ENCODE measurements around the gene CDK2. TPM values are rescaled to one million over a fixed set of nuclear protein-coding genes. Genes with fewer than 3 reads are reported as not detected.
"Not testable (repeated sequence)": the region's sequence is repeated elsewhere in the genome, so short reads cannot be mapped to it uniquely, and the experiment has no call there.

The CDK2 gene
- total RNA-seq, 1 donor from 2014 or later: 43.0 TPM

- Mint-ChIP-seq H3K9me3 (ENCODE audit: unreplicated experiment) (no peaks in the 10 kb centered on the region), H3K27ac (ENCODE audit: unreplicated experiment) (peak overlapping the region; percentile 91), H3K27me3 (ENCODE audit: unreplicated experiment) (peaks cover 8% of the 10 kb centered on the region), H3K36me3 (ENCODE audit: low read depth, unreplicated experiment) (peaks cover 39% of the 10 kb centered on the region), H3K4me1 (ENCODE audit: unreplicated experiment) (peaks cover 45% of the 10 kb centered on the region), H3K4me3 (ENCODE audit: unreplicated experiment) (peak overlapping the region; percentile 70)
- no peak for DNase-seq (ENCODE audit: low spot score)
- TF ChIP-seq, protein P1, sequence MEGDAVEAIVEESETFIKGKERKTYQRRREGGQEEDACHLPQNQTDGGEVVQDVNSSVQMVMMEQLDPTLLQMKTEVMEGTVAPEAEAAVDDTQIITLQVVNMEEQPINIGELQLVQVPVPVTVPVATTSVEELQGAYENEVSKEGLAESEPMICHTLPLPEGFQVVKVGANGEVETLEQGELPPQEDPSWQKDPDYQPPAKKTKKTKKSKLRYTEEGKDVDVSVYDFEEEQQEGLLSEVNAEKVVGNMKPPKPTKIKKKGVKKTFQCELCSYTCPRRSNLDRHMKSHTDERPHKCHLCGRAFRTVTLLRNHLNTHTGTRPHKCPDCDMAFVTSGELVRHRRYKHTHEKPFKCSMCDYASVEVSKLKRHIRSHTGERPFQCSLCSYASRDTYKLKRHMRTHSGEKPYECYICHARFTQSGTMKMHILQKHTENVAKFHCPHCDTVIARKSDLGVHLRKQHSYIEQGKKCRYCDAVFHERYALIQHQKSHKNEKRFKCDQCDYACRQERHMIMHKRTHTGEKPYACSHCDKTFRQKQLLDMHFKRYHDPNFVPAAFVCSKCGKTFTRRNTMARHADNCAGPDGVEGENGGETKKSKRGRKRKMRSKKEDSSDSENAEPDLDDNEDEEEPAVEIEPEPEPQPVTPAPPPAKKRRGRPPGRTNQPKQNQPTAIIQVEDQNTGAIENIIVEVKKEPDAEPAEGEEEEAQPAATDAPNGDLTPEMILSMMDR (IDR thresholded peaks at IDR 0.05; ENCODE audit: unreplicated experiment): no peak
These were observed 35.0 kb downstream of the CDK2 start for GRCh38 chr12:56001487-56002100.

DNA sequence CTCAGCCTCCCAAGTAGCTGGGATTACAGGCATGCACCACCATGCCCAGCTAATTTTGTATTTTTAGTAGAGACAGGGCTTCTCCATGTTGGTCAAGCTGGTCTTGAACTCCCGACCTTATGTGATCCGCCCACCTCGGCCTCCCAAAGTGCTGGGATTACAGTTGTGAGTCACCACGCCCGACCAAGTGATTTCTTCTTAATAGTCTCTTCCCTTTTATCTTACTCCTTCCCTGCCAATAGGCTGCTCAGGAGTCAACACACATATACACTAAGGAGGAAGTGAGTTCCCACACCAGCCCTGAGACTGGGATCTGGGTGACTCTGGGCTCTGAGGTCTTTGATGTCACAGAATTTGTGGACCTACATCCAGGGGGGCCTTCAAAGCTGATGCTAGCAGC, 36.7 kb downstream of the CDK2 start:
- Mint-ChIP-seq H3K4me1 (ENCODE audit: unreplicated experiment) (peaks cover 43% of the 10 kb centered on the region), H3K4me3 (ENCODE audit: unreplicated experiment) (peak overlapping the region; percentile 74), H3K36me3 (ENCODE audit: low read depth, unreplicated experiment) (peaks cover 39% of the 10 kb centered on the region), H3K27me3 (ENCODE audit: unreplicated experiment) (peaks cover 10% of the 10 kb centered on the region)
- DNase-seq (ENCODE audit: low spot score); H3K27ac Mint-ChIP-seq (ENCODE audit: unreplicated experiment); H3K9me3 Mint-ChIP-seq (ENCODE audit: unreplicated experiment): not testable (repeated sequence)

GRCh38 chr12:56004211-56004610, 37.6 kb downstream of the CDK2 start:
- no peak overlapping the region for H3K27ac Mint-ChIP-seq (ENCODE audit: unreplicated experiment)
- H3K9me3 Mint-ChIP-seq (ENCODE audit: unreplicated experiment): no peaks in the 10 kb centered on the region
- H3K4me3 Mint-ChIP-seq (ENCODE audit: unreplicated experiment): peak overlapping the region; percentile 48
- no peak for DNase-seq (ENCODE audit: low spot score)
- TF ChIP-seq, protein P1 (IDR thresholded peaks at IDR 0.05; ENCODE audit: unreplicated experiment): no peak
- H3K4me1 Mint-ChIP-seq (ENCODE audit: unreplicated experiment): peaks cover 39% of the 10 kb centered on the region
- peaks cover 7% of the 10 kb centered on the region for H3K27me3 Mint-ChIP-seq (ENCODE audit: unreplicated experiment)
- peaks cover 39% of the 10 kb centered on the region for H3K36me3 Mint-ChIP-seq (ENCODE audit: low read depth, unreplicated experiment)

DNA sequence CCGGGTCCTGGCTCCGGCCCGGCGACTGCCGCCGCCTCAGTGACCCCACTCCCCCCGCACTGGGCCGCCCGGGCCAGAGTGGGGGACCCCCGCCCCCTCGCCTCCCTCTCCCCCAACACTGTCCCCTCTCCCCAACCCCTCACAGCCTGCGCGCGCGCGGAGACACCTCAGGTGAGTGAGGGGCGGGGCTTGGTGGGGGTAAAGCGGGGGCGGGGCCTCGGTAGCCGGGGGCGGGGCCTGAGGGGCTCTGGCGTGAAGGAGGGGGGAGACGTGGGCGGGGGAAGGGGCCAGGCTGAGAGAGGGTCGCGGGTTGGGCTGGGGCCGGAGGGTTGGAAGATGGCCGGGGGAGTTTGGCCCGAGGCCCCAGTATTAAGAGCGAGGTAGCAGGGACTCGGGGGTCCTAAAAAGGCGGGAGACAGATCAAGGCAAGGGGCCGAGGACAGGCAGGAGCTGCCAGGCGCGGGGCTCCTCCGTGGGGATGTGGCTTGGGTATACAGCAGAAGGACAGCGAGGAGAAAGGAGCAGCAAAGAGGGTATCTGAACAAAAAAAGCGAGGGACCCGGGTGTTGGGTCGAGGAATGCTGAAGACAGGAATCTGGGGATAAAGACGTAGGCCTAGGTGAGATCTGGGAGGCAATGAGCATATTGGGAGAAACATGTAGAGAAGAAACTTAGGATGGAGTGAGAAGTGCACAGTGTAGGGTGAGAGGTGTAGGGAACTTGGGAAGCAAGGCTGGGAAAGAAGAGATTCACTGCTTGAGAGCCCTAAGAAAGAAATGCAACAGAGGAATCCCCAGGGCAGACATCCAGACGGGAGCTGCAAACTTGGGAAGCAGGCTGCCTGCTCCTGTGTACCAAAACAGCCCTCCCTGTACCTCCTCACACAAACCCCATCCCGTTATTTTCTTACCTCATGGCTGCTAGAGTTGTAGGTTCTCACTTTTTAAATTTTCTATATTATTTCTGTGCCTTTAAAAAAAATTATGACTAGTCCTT, 41.2 kb downstream of the CDK2 start:
- Mint-ChIP-seq H3K27me3 (ENCODE audit: unreplicated experiment) (peaks cover 2% of the 10 kb centered on the region), H3K4me1 (ENCODE audit: unreplicated experiment) (peaks cover 30% of the 10 kb centered on the region), H3K9me3 (ENCODE audit: unreplicated experiment) (no peaks in the 10 kb centered on the region), H3K27ac (ENCODE audit: unreplicated experiment) (peak overlapping the region; percentile 50), H3K4me3 (ENCODE audit: unreplicated experiment) (peak overlapping the region; percentile 91), H3K36me3 (ENCODE audit: low read depth, unreplicated experiment) (peaks cover 18% of the 10 kb centered on the region)
- TF ChIP-seq, protein P1 (IDR thresholded peaks at IDR 0.05; ENCODE audit: unreplicated experiment): no peak
- peak; percentile 61 for DNase-seq (ENCODE audit: low spot score)

GRCh38 chr12:56010111-56010570, 43.5 kb downstream of the CDK2 start:
- Mint-ChIP-seq H3K4me1 (ENCODE audit: unreplicated experiment) (peaks cover 25% of the 10 kb centered on the region), H3K27me3 (ENCODE audit: unreplicated experiment) (peaks cover 3% of the 10 kb centered on the region), H3K36me3 (ENCODE audit: low read depth, unreplicated experiment) (no peaks in the 10 kb centered on the region), H3K9me3 (ENCODE audit: unreplicated experiment) (no peaks in the 10 kb centered on the region), H3K4me3 (ENCODE audit: unreplicated experiment) (no peak overlapping the region), H3K27ac (ENCODE audit: unreplicated experiment) (no peak overlapping the region)
- TF ChIP-seq, protein P1 (IDR thresholded peaks at IDR 0.05; ENCODE audit: unreplicated experiment): no peak
- no peak for DNase-seq (ENCODE audit: low spot score)
